Measurements from ENCODE around the gene KCNJ4. TPM values are rescaled to one million over a fixed set of nuclear protein-coding genes. Genes with fewer than 3 reads are reported as not detected.

Gene KCNJ4
- total RNA-seq, 6 experiments from 2014 or later = not detected

DNA sequence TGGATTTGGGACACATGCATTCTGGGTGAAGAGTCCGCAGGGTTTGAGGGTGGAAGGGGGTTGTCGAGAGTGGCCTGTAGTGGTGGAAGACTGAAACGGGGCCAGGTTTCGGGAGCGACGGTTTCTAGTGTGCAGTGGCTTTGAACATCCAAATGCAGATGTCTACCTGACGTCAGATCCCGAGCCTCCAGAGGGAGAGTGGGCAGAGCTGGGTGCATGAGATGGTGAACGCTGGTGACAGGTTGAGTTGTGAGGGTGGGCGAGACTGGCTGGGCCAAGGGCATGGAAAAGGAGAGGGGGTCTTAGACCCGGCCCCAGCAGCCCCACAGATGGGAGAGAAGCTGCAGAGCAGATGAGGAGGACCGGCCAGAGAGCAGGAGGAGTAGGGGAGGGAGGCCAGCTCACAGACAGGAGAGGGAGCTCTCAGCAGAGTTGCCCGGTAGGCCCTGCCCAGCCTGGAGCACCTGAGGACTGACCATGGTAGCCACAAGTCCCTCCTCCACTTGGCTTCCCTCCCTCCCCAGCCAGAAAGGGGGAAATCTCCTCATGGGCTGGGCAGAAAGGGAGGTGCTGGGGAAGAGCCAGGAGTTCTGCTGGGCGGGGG, 14.2 kb downstream of the KCNJ4 start:
- peaks cover 41% of the 10 kb centered on the region for H3K27me3 Mint-ChIP-seq (ENCODE audit: insufficient read depth)
- H3K4me3 Mint-ChIP-seq = no peak overlapping the region
- TF ChIP-seq, protein P1, sequence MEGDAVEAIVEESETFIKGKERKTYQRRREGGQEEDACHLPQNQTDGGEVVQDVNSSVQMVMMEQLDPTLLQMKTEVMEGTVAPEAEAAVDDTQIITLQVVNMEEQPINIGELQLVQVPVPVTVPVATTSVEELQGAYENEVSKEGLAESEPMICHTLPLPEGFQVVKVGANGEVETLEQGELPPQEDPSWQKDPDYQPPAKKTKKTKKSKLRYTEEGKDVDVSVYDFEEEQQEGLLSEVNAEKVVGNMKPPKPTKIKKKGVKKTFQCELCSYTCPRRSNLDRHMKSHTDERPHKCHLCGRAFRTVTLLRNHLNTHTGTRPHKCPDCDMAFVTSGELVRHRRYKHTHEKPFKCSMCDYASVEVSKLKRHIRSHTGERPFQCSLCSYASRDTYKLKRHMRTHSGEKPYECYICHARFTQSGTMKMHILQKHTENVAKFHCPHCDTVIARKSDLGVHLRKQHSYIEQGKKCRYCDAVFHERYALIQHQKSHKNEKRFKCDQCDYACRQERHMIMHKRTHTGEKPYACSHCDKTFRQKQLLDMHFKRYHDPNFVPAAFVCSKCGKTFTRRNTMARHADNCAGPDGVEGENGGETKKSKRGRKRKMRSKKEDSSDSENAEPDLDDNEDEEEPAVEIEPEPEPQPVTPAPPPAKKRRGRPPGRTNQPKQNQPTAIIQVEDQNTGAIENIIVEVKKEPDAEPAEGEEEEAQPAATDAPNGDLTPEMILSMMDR (IDR thresholded peaks at IDR 0.05) = no peak
- no peaks in the 10 kb centered on the region for H3K4me1 Mint-ChIP-seq (ENCODE audit: low read depth)
- H3K36me3 Mint-ChIP-seq (ENCODE audit: low read depth) = no peaks in the 10 kb centered on the region
- H3K27ac Mint-ChIP-seq = no peak overlapping the region
- no peak for DNase-seq
- no peaks in the 10 kb centered on the region for H3K9me3 Mint-ChIP-seq

DNA sequence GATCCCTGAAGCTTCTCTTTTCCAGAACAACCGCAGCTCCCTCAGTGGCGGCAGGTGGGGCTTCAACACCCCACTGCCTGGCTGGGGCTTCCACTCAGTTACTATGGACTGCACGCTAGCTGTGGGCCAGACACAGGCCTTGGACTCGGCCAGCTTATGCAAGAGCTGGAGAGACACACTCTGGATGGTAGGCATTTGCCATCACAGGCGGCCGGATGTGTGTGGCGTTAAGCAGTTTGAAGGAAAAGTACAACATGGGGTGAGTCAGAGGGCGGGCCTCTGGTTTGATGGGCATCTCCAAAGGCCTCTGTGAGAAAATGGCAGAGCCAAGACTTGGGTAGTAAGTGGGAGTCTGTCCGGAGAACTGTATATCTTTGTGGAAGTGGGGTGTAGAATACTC, 17.6 kb downstream of the KCNJ4 start:
- no peak for DNase-seq
- TF ChIP-seq, protein P1 (IDR thresholded peaks at IDR 0.05) = no peak
- Mint-ChIP-seq H3K36me3 (ENCODE audit: low read depth) (no peaks in the 10 kb centered on the region), H3K9me3 (no peaks in the 10 kb centered on the region), H3K4me3 (no peak overlapping the region), H3K27ac (no peak overlapping the region), H3K27me3 (ENCODE audit: insufficient read depth) (peaks cover 16% of the 10 kb centered on the region), H3K4me1 (ENCODE audit: low read depth) (peaks cover 2% of the 10 kb centered on the region; the same call in 1 of the 2 replicates)

DNA sequence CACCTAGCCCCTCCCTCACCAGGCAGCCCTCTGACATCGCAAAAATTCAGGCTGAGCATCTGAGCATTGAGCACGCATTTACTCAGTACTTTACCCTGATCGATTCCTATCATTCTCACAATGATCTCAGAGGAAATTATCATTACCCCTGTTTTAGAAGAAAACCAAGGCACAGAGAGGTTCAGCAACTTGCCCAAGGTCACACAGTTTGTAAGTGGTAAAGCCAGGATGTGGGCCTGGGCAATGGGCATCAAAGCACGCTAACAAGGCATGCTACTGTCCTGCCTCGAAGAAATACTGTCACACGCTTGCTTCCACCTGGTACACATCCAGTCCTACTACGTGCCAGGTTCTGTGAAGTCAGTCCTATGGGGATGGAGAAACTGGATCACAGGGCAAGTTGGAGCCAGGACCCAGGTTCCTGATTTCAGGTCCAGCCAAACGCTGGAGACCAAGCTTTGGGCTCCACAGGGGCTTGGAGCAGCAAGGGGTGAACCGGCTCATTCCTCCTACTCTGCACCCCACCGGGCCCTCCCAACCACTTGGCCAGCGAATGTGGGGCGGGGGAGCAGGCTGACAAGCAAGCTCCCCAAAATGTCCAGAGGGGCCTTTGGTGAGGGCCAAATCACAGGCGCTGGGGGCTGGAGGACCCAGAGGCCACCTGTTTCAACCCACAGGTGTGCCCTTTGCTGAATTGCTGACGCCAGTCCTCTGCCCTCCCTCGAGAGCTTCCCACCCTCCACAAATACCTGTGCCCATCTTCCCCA, 18.2 kb downstream of the KCNJ4 start:
- peaks cover 5% of the 10 kb centered on the region; the same call in 1 of the 2 replicates for H3K4me1 Mint-ChIP-seq (ENCODE audit: low read depth)
- no peak for DNase-seq
- no peaks in the 10 kb centered on the region for H3K36me3 Mint-ChIP-seq (ENCODE audit: low read depth)

DNA sequence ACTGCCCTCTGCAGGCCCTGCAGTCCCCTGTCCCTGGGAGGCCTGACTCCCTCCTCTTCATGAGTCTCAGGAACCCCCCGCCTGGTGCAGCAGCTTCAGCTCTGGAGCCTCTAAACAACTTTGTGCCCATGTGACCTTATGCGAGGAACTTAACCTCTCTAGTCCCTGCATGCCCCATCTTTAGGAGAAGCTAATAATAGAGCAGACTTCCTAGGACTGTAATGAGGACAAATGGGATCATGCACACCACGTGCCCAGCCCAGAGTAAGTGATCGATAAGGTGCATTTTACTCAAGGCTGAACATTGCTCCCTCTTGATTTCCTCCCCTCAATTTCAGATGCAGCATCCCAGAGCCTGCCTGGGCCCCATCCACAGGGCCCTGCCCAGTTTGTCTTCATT, 19.0 kb downstream of the KCNJ4 start:
- Mint-ChIP-seq H3K36me3 (ENCODE audit: low read depth) (no peaks in the 10 kb centered on the region), H3K27me3 (ENCODE audit: insufficient read depth) (peaks cover 14% of the 10 kb centered on the region), H3K4me3 (no peak overlapping the region), H3K4me1 (ENCODE audit: low read depth) (peaks cover 5% of the 10 kb centered on the region; the same call in 1 of the 2 replicates), H3K9me3 (no peaks in the 10 kb centered on the region), H3K27ac (no peak overlapping the region)
- DNase-seq = no peak
- TF ChIP-seq, protein P1 (IDR thresholded peaks at IDR 0.05) = no peak

More for the DNA sequence above, 18.2 kb downstream of the KCNJ4 start:
- H3K27me3 Mint-ChIP-seq (ENCODE audit: insufficient read depth) = peaks cover 16% of the 10 kb centered on the region
- TF ChIP-seq, protein P1 (IDR thresholded peaks at IDR 0.05) = no peak
- H3K4me3 Mint-ChIP-seq = no peak overlapping the region
- no peak overlapping the region for H3K27ac Mint-ChIP-seq
- H3K9me3 Mint-ChIP-seq = no peaks in the 10 kb centered on the region

DNA sequence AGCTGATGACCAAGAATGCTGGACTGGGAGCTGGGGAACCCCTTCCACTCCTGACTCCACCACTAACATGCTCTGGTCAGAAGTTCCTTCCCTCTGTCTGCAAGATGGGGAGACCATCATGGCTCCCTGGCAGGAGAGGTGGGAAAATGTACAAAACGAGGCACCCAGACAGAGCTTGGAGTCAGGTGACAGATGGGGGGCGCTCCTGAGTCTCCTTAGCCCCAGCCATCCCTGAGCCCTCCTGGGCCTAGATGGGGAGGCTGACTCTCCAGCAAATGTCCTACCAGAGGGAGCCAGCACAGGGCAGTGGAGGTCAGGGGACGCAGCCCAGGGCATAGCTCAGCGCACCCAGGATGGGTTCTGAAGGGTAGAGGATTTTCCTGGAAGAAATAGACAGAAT, 20.0 kb downstream of the KCNJ4 start:
- H3K27me3 Mint-ChIP-seq (ENCODE audit: insufficient read depth) = peaks cover 10% of the 10 kb centered on the region
- no peaks in the 10 kb centered on the region for H3K36me3 Mint-ChIP-seq (ENCODE audit: low read depth)
- no peak for DNase-seq
- peaks cover 5% of the 10 kb centered on the region; the same call in 1 of the 2 replicates for H3K4me1 Mint-ChIP-seq (ENCODE audit: low read depth)
- TF ChIP-seq, protein P1 (IDR thresholded peaks at IDR 0.05) = peak; percentile 38; the same call in 1 of the 2 replicates
- H3K27ac Mint-ChIP-seq = no peak overlapping the region
- no peaks in the 10 kb centered on the region for H3K9me3 Mint-ChIP-seq
- no peak overlapping the region for H3K4me3 Mint-ChIP-seq

Measured in HFFc6 (cell line).